ENCODE results near the gene CREM.

CREM gene

GRCh38 chr10:35219292-35219691 lies 92.6 kb downstream of the CREM start:
- no peak for ATAC-seq

DNA sequence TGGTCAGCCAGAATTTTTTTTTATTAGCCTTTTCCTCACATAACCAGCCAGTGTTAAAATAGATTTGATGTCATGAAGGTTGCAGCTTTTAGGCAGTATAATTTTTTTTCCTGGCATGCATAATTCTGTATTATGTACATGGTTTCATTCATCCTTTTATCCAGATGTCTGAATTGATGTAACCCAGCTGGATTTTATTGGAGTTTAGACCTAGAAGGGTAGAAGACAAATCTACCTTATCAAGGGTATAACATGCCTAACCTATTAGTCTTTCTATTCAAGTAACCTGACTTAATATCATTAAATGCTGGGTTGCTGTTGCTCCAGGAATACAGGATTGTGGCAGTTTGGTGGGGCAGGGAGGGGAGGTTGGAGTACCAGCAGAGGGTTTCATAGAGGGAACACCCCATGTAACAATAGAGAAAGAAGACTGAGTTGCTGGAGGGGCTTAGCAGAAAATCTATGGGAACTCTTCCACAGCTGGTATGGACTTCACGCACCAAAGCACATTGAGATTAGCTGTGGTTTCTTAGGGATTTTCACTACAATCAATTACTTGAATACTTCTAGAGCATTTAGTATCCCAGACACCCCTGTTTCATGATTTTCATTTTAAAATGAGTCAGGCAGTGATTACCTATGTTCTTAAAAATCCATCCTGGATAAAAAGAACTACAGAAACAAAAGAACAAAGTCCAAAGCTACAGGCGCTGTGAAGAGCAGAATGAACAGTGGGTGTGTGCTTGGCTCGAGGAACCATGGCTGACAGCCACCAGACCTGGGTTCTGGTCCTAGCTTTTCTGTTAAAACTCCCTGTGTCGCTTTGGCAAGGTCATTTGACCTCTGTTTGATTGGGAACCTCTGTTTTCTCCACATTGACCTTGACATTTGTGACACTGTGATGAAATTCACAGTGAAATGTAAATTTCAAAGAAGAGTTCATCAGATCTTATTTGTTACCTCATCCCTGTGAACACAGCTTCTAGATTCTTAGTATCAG lies 93.5 kb downstream of the CREM start:
- TF ChIP-seq, protein P1, sequence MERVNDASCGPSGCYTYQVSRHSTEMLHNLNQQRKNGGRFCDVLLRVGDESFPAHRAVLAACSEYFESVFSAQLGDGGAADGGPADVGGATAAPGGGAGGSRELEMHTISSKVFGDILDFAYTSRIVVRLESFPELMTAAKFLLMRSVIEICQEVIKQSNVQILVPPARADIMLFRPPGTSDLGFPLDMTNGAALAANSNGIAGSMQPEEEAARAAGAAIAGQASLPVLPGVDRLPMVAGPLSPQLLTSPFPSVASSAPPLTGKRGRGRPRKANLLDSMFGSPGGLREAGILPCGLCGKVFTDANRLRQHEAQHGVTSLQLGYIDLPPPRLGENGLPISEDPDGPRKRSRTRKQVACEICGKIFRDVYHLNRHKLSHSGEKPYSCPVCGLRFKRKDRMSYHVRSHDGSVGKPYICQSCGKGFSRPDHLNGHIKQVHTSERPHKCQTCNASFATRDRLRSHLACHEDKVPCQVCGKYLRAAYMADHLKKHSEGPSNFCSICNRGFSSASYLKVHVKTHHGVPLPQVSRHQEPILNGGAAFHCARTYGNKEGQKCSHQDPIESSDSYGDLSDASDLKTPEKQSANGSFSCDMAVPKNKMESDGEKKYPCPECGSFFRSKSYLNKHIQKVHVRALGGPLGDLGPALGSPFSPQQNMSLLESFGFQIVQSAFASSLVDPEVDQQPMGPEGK (CRISPR knock-in tag; IDR thresholded peaks at IDR 0.05; ENCODE audit: borderline replicate concordance) = no peak
- no peak for TF ChIP-seq TCF4 (CRISPR knock-in tag; IDR thresholded peaks at IDR 0.05; ENCODE audit: borderline replicate concordance)
- no peak for TF ChIP-seq BACH2 (CRISPR knock-in tag; IDR thresholded peaks at IDR 0.05; ENCODE audit: borderline replicate concordance)
- no peak for TF ChIP-seq ZFP30 (CRISPR knock-in tag; IDR thresholded peaks at IDR 0.05)
- no peak for TF ChIP-seq OSR1 (CRISPR knock-in tag; IDR thresholded peaks at IDR 0.05)
- TF ChIP-seq, protein P2, sequence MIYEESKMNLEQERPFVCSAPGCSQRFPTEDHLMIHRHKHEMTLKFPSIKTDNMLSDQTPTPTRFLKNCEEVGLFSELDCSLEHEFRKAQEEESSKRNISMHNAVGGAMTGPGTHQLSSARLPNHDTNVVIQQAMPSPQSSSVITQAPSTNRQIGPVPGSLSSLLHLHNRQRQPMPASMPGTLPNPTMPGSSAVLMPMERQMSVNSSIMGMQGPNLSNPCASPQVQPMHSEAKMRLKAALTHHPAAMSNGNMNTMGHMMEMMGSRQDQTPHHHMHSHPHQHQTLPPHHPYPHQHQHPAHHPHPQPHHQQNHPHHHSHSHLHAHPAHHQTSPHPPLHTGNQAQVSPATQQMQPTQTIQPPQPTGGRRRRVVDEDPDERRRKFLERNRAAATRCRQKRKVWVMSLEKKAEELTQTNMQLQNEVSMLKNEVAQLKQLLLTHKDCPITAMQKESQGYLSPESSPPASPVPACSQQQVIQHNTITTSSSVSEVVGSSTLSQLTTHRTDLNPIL (CRISPR knock-in tag; IDR thresholded peaks at IDR 0.05; ENCODE audit: low read depth) = no peak
- no peak for TF ChIP-seq ZNF70 (CRISPR knock-in tag; IDR thresholded peaks at IDR 0.05)

More at GRCh38 chr10:35219292-35219691, 92.6 kb downstream of the CREM start:
- TF ChIP-seq ZNF565 (CRISPR knock-in tag; conservative IDR thresholded peaks at IDR 0.05; ENCODE audit: low read depth) (no peak), ZFP30 (CRISPR knock-in tag; IDR thresholded peaks at IDR 0.05) (no peak), POU6F1 (CRISPR knock-in tag; IDR thresholded peaks at IDR 0.05; ENCODE audit: borderline replicate concordance, low read depth) (no peak), RARB (CRISPR knock-in tag; IDR thresholded peaks at IDR 0.05) (no peak), TOX (CRISPR knock-in tag; IDR thresholded peaks at IDR 0.05; ENCODE audit: borderline replicate concordance) (no peak), TSHZ2 (CRISPR knock-in tag; IDR thresholded peaks at IDR 0.05) (no peak), ZFP3 (CRISPR knock-in tag; IDR thresholded peaks at IDR 0.05) (no peak), CSDC2 (CRISPR knock-in tag; IDR thresholded peaks at IDR 0.05) (no peak), SNAI2 (CRISPR knock-in tag; IDR thresholded peaks at IDR 0.05) (no peak)

DNA sequence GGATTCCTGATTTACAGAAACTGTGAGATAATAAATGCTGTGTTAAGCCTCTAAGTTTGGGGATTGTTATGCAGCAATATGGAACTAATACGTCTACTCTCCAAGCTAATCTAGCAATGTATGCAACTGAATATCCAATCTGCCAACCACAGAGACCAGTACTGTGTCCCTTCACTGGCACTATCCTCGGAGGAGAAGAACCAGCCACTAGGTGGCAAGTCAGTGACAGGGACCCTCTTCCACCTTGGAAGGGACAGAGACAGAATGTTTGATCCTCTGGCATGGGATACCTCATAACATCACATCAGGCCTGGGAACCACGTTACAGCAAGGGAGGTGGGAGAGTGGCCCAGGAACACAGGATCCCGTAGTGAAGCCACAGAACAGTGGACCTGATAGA lies 96.4 kb downstream of the CREM start:
- TF ChIP-seq, protein P1 (CRISPR knock-in tag; IDR thresholded peaks at IDR 0.05; ENCODE audit: borderline replicate concordance) = no peak
- TF ChIP-seq OSR1 (CRISPR knock-in tag; IDR thresholded peaks at IDR 0.05) (no peak), ARNTL (CRISPR knock-in tag; IDR thresholded peaks at IDR 0.05; ENCODE audit: borderline replicate concordance, low read depth) (no peak), POU6F1 (CRISPR knock-in tag; IDR thresholded peaks at IDR 0.05; ENCODE audit: borderline replicate concordance, low read depth) (no peak), SNAI2 (CRISPR knock-in tag; IDR thresholded peaks at IDR 0.05) (no peak), ZNF565 (CRISPR knock-in tag; conservative IDR thresholded peaks at IDR 0.05; ENCODE audit: low read depth) (no peak)
- TF ChIP-seq, protein P2 (CRISPR knock-in tag; IDR thresholded peaks at IDR 0.05; ENCODE audit: low read depth) = no peak
- no peak for ATAC-seq

More for the DNA sequence above, 93.5 kb downstream of the CREM start:
- ATAC-seq = no peak

Measured in SK-N-SH treated with all-trans-retinoic acid at 6 μM for 48 hours (cell line).